ENCODE measurements around the gene VPREB3. TPM values are rescaled to one million over a fixed set of nuclear protein-coding genes. Genes with fewer than 3 reads are reported as not detected.

The VPREB3 gene
- total RNA-seq, 2 donors from 2014 or later = not detected

GRCh38 chr22:23782703-23783102, 28.5 kb upstream of the VPREB3 start:
- Histone ChIP-seq H3K4me1 (ENCODE audit: control insufficient read depth in 1 of 2, low read depth in 2 of 2) (peaks cover 7 to 12% of the 10 kb centered on the region in 2 donors), H3K9me3 (no peaks in the 10 kb centered on the region), H3K27ac (no peak overlapping the region), H3K36me3 (no peaks in the 10 kb centered on the region), H3K27me3 (replicated peaks; ENCODE audit: insufficient read depth) (no peaks in the 10 kb centered on the region), H3K4me3 (no peak overlapping the region)
- DNase-seq (ENCODE audit: low spot score) (no peak), ATAC-seq (ENCODE audit: insufficient number of reproducible peaks, low FRiP score, low read depth) (no peak)
- TF ChIP-seq CTCF (IDR thresholded peaks at IDR 0.05) = no peak

GRCh38 chr22:23782252-23782651, 28.0 kb upstream of the VPREB3 start:
- peaks cover 5 to 10% of the 10 kb centered on the region in 2 donors for H3K4me1 ChIP-seq (ENCODE audit: control insufficient read depth in 1 of 2, low read depth in 2 of 2)
- DNase-seq (ENCODE audit: low spot score) (no peak), ATAC-seq (ENCODE audit: insufficient number of reproducible peaks, low FRiP score, low read depth) (no peak)
- H3K4me3 ChIP-seq = no peak overlapping the region
- no peak for TF ChIP-seq CTCF (IDR thresholded peaks at IDR 0.05)
- no peaks in the 10 kb centered on the region for H3K36me3 ChIP-seq
- no peaks in the 10 kb centered on the region for H3K27me3 ChIP-seq (replicated peaks; ENCODE audit: insufficient read depth)
- H3K27ac ChIP-seq = no peak overlapping the region
- H3K9me3 ChIP-seq = no peaks in the 10 kb centered on the region

GRCh38 chr22:23781511-23782183, 27.4 kb upstream of the VPREB3 start:
- H3K27ac ChIP-seq = no peak overlapping the region
- no peaks in the 10 kb centered on the region for H3K36me3 ChIP-seq
- DNase-seq (ENCODE audit: low spot score) (no peak), ATAC-seq (ENCODE audit: insufficient number of reproducible peaks, low FRiP score, low read depth) (no peak)
- no peak overlapping the region for H3K4me3 ChIP-seq
- H3K27me3 ChIP-seq (replicated peaks; ENCODE audit: insufficient read depth) = no peaks in the 10 kb centered on the region
- H3K9me3 ChIP-seq = no peaks in the 10 kb centered on the region
- H3K4me1 ChIP-seq (ENCODE audit: control insufficient read depth in 1 of 2, low read depth in 2 of 2) = peaks cover 5 to 10% of the 10 kb centered on the region in 2 donors
- TF ChIP-seq CTCF (IDR thresholded peaks at IDR 0.05) = no peak

GRCh38 chr22:23781065-23781464, 26.8 kb upstream of the VPREB3 start:
- no peaks in the 10 kb centered on the region for H3K36me3 ChIP-seq
- H3K27ac ChIP-seq = no peak overlapping the region
- ATAC-seq (ENCODE audit: insufficient number of reproducible peaks, low FRiP score, low read depth) = no peak
- peaks cover under 1 to 5% of the 10 kb centered on the region in 2 donors for H3K4me1 ChIP-seq (ENCODE audit: control insufficient read depth in 1 of 2, low read depth in 2 of 2)
- H3K4me3 ChIP-seq = no peak overlapping the region
- DNase-seq (ENCODE audit: low spot score) = no peak
- no peaks in the 10 kb centered on the region for H3K27me3 ChIP-seq (replicated peaks; ENCODE audit: insufficient read depth)
- H3K9me3 ChIP-seq = no peaks in the 10 kb centered on the region
- no peak for TF ChIP-seq CTCF (IDR thresholded peaks at IDR 0.05)

GRCh38 chr22:23780146-23780748, 26.0 kb upstream of the VPREB3 start:
- H3K4me3 ChIP-seq = no peak overlapping the region
- ATAC-seq (ENCODE audit: insufficient number of reproducible peaks, low FRiP score, low read depth) (no peak), DNase-seq (ENCODE audit: low spot score) (no peak)
- H3K27me3 ChIP-seq (replicated peaks; ENCODE audit: insufficient read depth) = no peaks in the 10 kb centered on the region
- no peaks in the 10 kb centered on the region for H3K4me1 ChIP-seq (ENCODE audit: control insufficient read depth in 1 of 2, low read depth in 2 of 2)
- no peaks in the 10 kb centered on the region for H3K9me3 ChIP-seq
- H3K36me3 ChIP-seq = no peaks in the 10 kb centered on the region
- H3K27ac ChIP-seq = no peak overlapping the region
- TF ChIP-seq CTCF (IDR thresholded peaks at IDR 0.05) = no peak
